HepG2 (cell line): ENCODE results near the gene CYP2W1. TPM values are rescaled to one million over a fixed set of nuclear protein-coding genes. Genes with fewer than 3 reads are reported as not detected.

ENCODE experiments used
- ATAC-seq: fragments of 200-7000 bp; cut with Tn5 transposase; 3 replicates; pipeline ENCODE4 v1.9.1; 2020; ENCODE audit warnings: mild to moderate bottlenecking, moderate library complexity
- BruUV-seq: library from RNA; stranded (reverse); fragments of 400-500 nt; replicated peaks from 2 replicates; lab custom pipeline; 2021; lab: Mats Ljungman, UMichigan
- CTCF ChIA-PET: fragments of 300-600 bp; formaldehyde crosslinking; extraction: SDS; loops from one replicate; lab custom pipeline; 2021; ENCODE audit warnings: low total read pairs, inconsistent platforms, low intra/inter-chr PET ratio; lab: Yijun Ruan, JAX
- POLR2A ChIA-PET: fragments of 350-600 bp; sonication (Branson Sonifier 250); formaldehyde crosslinking; loops from one replicate; lab custom pipeline; 2020; ENCODE audit warnings: antibody characterized with exemption, inconsistent platforms; lab: Yijun Ruan, JAX
- DNase-seq: peaks from one replicate; pipeline ENCODE4 v3.0.0-alpha.2; 2015; ENCODE audit warnings: low spot score
- FAIRE-seq: peaks from 3 replicates; lab custom pipeline; 2011; peaks lifted over from hg19 to GRCh38; lab: Jason Lieb, UNC
- H2AFZ ChIP-seq: one replicate; pipeline ENCODE4 v1.6.1; 2011; ENCODE audit warnings: low read length, inconsistent platforms
- H3K27ac ChIP-seq: fragments of 300-600 bp; 3 replicates; pipeline ENCODE4 v1.8.0; 2011; ENCODE audit warnings: mixed run types, mild to moderate bottlenecking, mixed read lengths, low read length, inconsistent platforms; ENCODE audit not compliant: insufficient read depth; ENCODE audit errors: extremely low read length
- H3K27me3 ChIP-seq, 2 experiments: fragments of 200-600 bp in 1 of 2; 2 replicates in 1 of 2; 3 replicates in 1 of 2; pipeline versions ENCODE4 v1.6.0 to v1.8.0; 2011; ENCODE audit warnings: low read length in 2 of 2, mild to moderate bottlenecking in 2 of 2, moderate library complexity in 2 of 2, inconsistent platforms in 1 of 2; ENCODE audit not compliant: insufficient read depth in 2 of 2, control insufficient read depth in 1 of 2
- H3K36me3 ChIP-seq, 2 experiments: fragments of 200-600 bp in 1 of 2; replicated peaks in 1 of 2; 2 replicates in 1 of 2; 3 replicates in 1 of 2; pipeline versions ENCODE4 v1.5.1 to v1.8.0; 2011; ENCODE audit warnings: low read length in 2 of 2, inconsistent platforms in 1 of 2; ENCODE audit not compliant: insufficient read depth in 2 of 2, control insufficient read depth in 1 of 2
- H3K4me1 ChIP-seq: 2 replicates; pipeline ENCODE4 v1.5.1; 2012; ENCODE audit warnings: low read length, inconsistent platforms; ENCODE audit not compliant: insufficient read depth
- H3K4me2 ChIP-seq: 2 replicates; pipeline ENCODE4 v1.6.0; 2011; ENCODE audit warnings: low read depth, low read length, inconsistent platforms
- H3K4me3 ChIP-seq, 3 experiments: fragments of 200-600 bp in 1 of 3; sonication (generic), shearing (Covaris generic) in 1 of 3; replicated peaks in 1 of 3; 2 replicates each; pipeline ENCODE4 v1.5.1; 2011 to 2016; ENCODE audit warnings: low read length in 3 of 3, inconsistent platforms in 2 of 3, low read depth in 2 of 3, mild to moderate bottlenecking in 2 of 3, control low read depth in 1 of 3, mixed read lengths in 1 of 3; ENCODE audit not compliant: insufficient read depth in 1 of 3
- H3K79me2 ChIP-seq: one replicate; pipeline ENCODE4 v1.6.1; 2011; ENCODE audit warnings: low read length, inconsistent platforms; ENCODE audit not compliant: insufficient read depth
- H3K9ac ChIP-seq: 2 replicates; pipeline ENCODE4 v1.6.0; 2011; ENCODE audit warnings: mild to moderate bottlenecking, low read depth, low read length, inconsistent platforms; ENCODE audit not compliant: insufficient read depth
- H3K9me3 ChIP-seq: 2 replicates; pipeline ENCODE4 v1.5.1; 2012; ENCODE audit warnings: mild to moderate bottlenecking, low read length
- H4K20me1 ChIP-seq: 2 replicates; pipeline ENCODE4 v1.6.0; 2011; ENCODE audit warnings: inconsistent platforms, mild to moderate bottlenecking, low read length, moderate library complexity; ENCODE audit not compliant: insufficient read depth
- ZNF883 ChIP-seq: sonication (generic); formaldehyde crosslinking; IDR thresholded peaks from 2 replicates; pipeline ENCODE4 v1.5.1; 2020; ENCODE audit warnings: mild to moderate bottlenecking, missing genetic modification reagents; ENCODE audit errors: not compliant biosample characterization
- WGBS: methylation state at CpG from one replicate; pipeline ENCODE4 v1.1.6; 2017; ENCODE audit warnings: low lambda C conversion rate; 5-methylcytosine and 5-hydroxymethylcytosine counted together
- in situ Hi-C: cut with HindIII; loops from 2 replicates; pipeline ENCODE4 v1.10.0; 2017; ENCODE audit warnings: low pct_unique_long_range_greater_than_20kb; ENCODE audit not compliant: extremely low pct_ligation_motif_present
- intact Hi-C: fragments of 100-400 bp; cut with micrococcal nuclease; formaldehyde crosslinking; loops from one replicate; pipeline ENCODE4 v1.10.0; 2022; ENCODE audit not compliant: unreplicated experiment
- polyA plus RNA-seq, 8 experiments: library from polyadenylated mRNA; depleted of rRNA in 3 of 8; stranded (reverse) in 7 of 8; unstranded in 1 of 8; fragments of >200 nt; fragmentation: Illumina TruSeq in 4 of 8; extraction: Trizol in 4 of 8; gene quantifications; 2 replicates each; pipeline versions ENCODE4 v1.2.1 to v1.2.3, GENCODE V29; 2011 to 2016; ENCODE audit warnings: low read depth in 4 of 8, missing spikeins in 1 of 8, mixed read lengths in 1 of 8; ENCODE audit not compliant: insufficient read depth in 1 of 8
- total RNA-seq, 5 experiments: library from RNA; depleted of rRNA; stranded (reverse); fragments of >200 nt; fragmentation: Illumina TruSeq; extraction: Trizol; gene quantifications; 2 replicates each; pipeline ENCODE4 v1.2.3, GENCODE V29; 2016; ENCODE audit warnings: low read depth in 1 of 5
- TF ChIP-seq, protein P1 (sequence below): sonication (generic); formaldehyde crosslinking; IDR thresholded peaks from 2 replicates; pipeline ENCODE4 v1.8.0; 2022; ENCODE audit warnings: mild to moderate bottlenecking, missing genetic modification reagents, moderate library complexity
- TF ChIP-seq, protein P2 (sequence below): sonication (generic); formaldehyde crosslinking; IDR thresholded peaks from 2 replicates; pipeline ENCODE4 v1.4.0; 2020; ENCODE audit warnings: mild to moderate bottlenecking, missing genetic modification reagents
- TF ChIP-seq, protein P3 (sequence below): sonication (generic); formaldehyde crosslinking; IDR thresholded peaks from 2 replicates; pipeline ENCODE4 v1.4.0; 2020; ENCODE audit warnings: missing genetic modification reagents

The CYP2W1 gene
- total and polyA plus RNA-seq, 2 of the 13 experiments (the other 11 are each of a cell fraction or from before 2014, with no cell fraction given) = 19.5 to 31.7 TPM

DNA sequence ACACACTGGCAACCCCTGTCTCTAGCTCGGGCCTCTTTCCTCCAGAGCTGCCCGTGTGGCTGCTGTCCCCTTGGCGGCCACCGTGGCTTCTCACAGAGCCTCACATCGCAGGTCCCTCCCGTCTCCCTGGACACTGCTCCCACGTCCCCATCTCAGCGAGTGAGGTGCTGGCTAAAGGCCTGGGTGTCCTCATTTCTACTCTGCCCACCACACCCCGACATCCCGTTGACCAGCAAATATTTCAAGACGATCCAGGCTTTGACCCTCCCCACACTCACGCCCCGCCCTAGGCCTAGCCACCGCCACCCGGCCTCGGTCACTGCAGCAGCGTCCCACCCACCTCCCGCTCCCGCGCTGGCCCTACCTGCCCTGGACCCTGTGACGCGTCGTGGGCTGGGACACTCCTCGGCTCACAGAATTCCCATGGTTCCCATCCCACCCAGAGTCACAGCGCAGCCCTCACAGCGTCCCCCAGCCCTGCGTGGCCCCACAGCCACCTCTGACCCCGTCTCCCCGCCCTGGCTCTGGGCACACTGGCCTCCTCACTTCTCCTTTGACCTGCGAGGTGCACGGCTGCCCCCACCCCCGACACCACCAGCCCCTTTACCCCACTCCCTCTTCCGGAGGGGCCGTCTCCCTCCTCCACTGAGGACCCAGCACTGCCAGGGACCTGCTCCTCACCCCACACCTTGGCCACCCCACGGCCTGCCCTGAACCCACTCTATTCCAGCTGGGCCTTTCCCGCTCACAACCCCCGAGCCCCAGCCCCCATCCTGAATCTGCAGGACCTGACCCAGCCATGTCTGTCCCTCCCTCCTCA is 35.4 kb upstream of the CYP2W1 start:
- H3K9me3 ChIP-seq = no peaks in the 10 kb centered on the region
- in situ Hi-C loops (no loop called here), intact Hi-C loops (no loop called here)
- no peaks in the 10 kb centered on the region for H3K79me2 ChIP-seq
- POLR2A ChIA-PET = interaction anchor here (0.8 kb wide), 1 partner anchor 10 kb away, joined by 4 read pairs; no protein-coding TSS in a partner anchor
- FAIRE-seq (no peak), ATAC-seq (no peak), DNase-seq (no peak)
- no peaks in the 10 kb centered on the region; a peak in 1 of 5 replicates for H3K36me3 ChIP-seq
- TF ChIP-seq, protein P1, sequence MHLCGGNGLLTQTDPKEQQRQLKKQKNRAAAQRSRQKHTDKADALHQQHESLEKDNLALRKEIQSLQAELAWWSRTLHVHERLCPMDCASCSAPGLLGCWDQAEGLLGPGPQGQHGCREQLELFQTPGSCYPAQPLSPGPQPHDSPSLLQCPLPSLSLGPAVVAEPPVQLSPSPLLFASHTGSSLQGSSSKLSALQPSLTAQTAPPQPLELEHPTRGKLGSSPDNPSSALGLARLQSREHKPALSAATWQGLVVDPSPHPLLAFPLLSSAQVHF (CRISPR knock-in tag) = no peak
- TF ChIP-seq, protein P2, sequence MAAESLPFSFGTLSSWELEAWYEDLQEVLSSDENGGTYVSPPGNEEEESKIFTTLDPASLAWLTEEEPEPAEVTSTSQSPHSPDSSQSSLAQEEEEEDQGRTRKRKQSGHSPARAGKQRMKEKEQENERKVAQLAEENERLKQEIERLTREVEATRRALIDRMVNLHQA (CRISPR knock-in tag) = no peak
- TF ChIP-seq ZNF883 = no peak
- TF ChIP-seq, protein P3, sequence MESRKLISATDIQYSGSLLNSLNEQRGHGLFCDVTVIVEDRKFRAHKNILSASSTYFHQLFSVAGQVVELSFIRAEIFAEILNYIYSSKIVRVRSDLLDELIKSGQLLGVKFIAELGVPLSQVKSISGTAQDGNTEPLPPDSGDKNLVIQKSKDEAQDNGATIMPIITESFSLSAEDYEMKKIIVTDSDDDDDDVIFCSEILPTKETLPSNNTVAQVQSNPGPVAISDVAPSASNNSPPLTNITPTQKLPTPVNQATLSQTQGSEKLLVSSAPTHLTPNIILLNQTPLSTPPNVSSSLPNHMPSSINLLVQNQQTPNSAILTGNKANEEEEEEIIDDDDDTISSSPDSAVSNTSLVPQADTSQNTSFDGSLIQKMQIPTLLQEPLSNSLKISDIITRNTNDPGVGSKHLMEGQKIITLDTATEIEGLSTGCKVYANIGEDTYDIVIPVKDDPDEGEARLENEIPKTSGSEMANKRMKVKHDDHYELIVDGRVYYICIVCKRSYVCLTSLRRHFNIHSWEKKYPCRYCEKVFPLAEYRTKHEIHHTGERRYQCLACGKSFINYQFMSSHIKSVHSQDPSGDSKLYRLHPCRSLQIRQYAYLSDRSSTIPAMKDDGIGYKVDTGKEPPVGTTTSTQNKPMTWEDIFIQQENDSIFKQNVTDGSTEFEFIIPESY (CRISPR knock-in tag) = 0 out of 2 replicates have a peak, but pooled peaks have one; percentile 16
- H3K27ac ChIP-seq = no peak overlapping the region
- H3K4me3 ChIP-seq = no peak overlapping the region
- 93% methylated on average over 37 of the region's 37 CpGs for WGBS
- H3K4me1 ChIP-seq = peaks cover 37% of the 10 kb centered on the region
- no peaks in the 10 kb centered on the region for H3K27me3 ChIP-seq
- CTCF ChIA-PET = no interaction called here
- BruUV-seq = no TSS peak
- H3K4me2 ChIP-seq = no peak overlapping the region
- H4K20me1 ChIP-seq = no peaks in the 10 kb centered on the region
- no peak overlapping the region for H3K9ac ChIP-seq
- no peak overlapping the region for H2AFZ ChIP-seq
